H9 (cell line): ENCODE measurements around the gene GPR146. TPM values are rescaled to one million over a fixed set of nuclear protein-coding genes. Genes with fewer than 3 reads are reported as not detected.
"Not testable (repeated sequence)": the region's sequence is repeated elsewhere in the genome, so short reads cannot be mapped to it uniquely, and the experiment has no call there.

Experiments used
- DNase-seq: peaks from one replicate; pipeline ENCODE4 v3.0.0-alpha.2; 2017
- H2AFZ ChIP-seq: one replicate; pipeline ENCODE4 v1.6.1; 2013; ENCODE audit warnings: mild to moderate bottlenecking, low read length, control low read depth, moderate library complexity
- H2AK5ac ChIP-seq: 2 replicates; pipeline ENCODE4 v1.6.1; 2013; ENCODE audit warnings: low read length, control low read depth, mixed read lengths; ENCODE audit not compliant: insufficient read length
- H2BK120ac ChIP-seq: one replicate; pipeline ENCODE4 v1.6.1; 2013; ENCODE audit warnings: low read depth, mild to moderate bottlenecking, low read length, control low read depth, inconsistent platforms; ENCODE audit not compliant: poor library complexity, severe bottlenecking
- H2BK12ac ChIP-seq: 2 replicates; pipeline ENCODE4 v1.6.1; 2013; ENCODE audit warnings: low read length, control low read depth, mixed read lengths, low read depth; ENCODE audit not compliant: insufficient read length
- H2BK15ac ChIP-seq: 2 replicates; pipeline ENCODE4 v1.6.1; 2013; ENCODE audit warnings: low read depth, low read length, control low read depth
- H2BK20ac ChIP-seq: one replicate; pipeline ENCODE4 v1.6.1; 2013; ENCODE audit warnings: low read depth, mild to moderate bottlenecking, low read length, control low read depth, inconsistent platforms; ENCODE audit not compliant: poor library complexity, severe bottlenecking
- H2BK5ac ChIP-seq: 2 replicates; pipeline ENCODE4 v1.6.1; 2013; ENCODE audit warnings: low read length, control low read depth, mixed read lengths; ENCODE audit not compliant: insufficient read length
- H3K14ac ChIP-seq: 2 replicates; pipeline ENCODE4 v1.6.1; 2013; ENCODE audit warnings: low read length, control low read depth; ENCODE audit not compliant: insufficient read depth
- H3K18ac ChIP-seq: 2 replicates; pipeline ENCODE4 v1.6.1; 2013; ENCODE audit warnings: low read depth, mild to moderate bottlenecking, mixed read lengths, low read length, control low read depth; ENCODE audit not compliant: insufficient read length
- H3K23ac ChIP-seq: 2 replicates; pipeline ENCODE4 v1.6.1; 2013; ENCODE audit warnings: low read length, control low read depth, mixed read lengths, low read depth; ENCODE audit not compliant: insufficient read length
- H3K23me2 ChIP-seq: 2 replicates; pipeline ENCODE4 v1.6.1; 2013; ENCODE audit warnings: low read depth, mild to moderate bottlenecking, mixed read lengths, low read length, control low read depth; ENCODE audit not compliant: insufficient read length, poor library complexity, severe bottlenecking
- H3K27ac ChIP-seq: 2 replicates; pipeline ENCODE4 v1.5.1; 2013; ENCODE audit warnings: low read length, control low read depth, mixed read lengths, low read depth; ENCODE audit not compliant: insufficient read length
- H3K27me3 ChIP-seq: 2 replicates; pipeline ENCODE4 v1.6.1; 2013; ENCODE audit warnings: low read length, control low read depth, inconsistent platforms; ENCODE audit not compliant: insufficient read depth
- H3K4ac ChIP-seq: 2 replicates; pipeline ENCODE4 v1.6.1; 2013; ENCODE audit warnings: low read depth, mild to moderate bottlenecking, control low read depth, inconsistent platforms, low read length, moderate library complexity
- H3K4me1 ChIP-seq: 2 replicates; pipeline ENCODE4 v1.6.1; 2013; ENCODE audit warnings: low read length, control low read depth, inconsistent platforms; ENCODE audit not compliant: insufficient read depth
- H3K4me2 ChIP-seq: 2 replicates; pipeline ENCODE4 v1.6.1; 2013; ENCODE audit warnings: low read length, control low read depth, mixed read lengths; ENCODE audit not compliant: insufficient read length, insufficient read depth
- H3K56ac ChIP-seq: 2 replicates; pipeline ENCODE4 v1.6.1; 2013; ENCODE audit warnings: low read depth, mild to moderate bottlenecking, mixed read lengths, low read length, control low read depth; ENCODE audit not compliant: insufficient read length
- H3K79me1 ChIP-seq: 2 replicates; pipeline ENCODE4 v1.6.1; 2013; ENCODE audit warnings: low read depth, mild to moderate bottlenecking, moderate library complexity, low read length, control low read depth, inconsistent platforms; ENCODE audit not compliant: insufficient read depth, poor library complexity, severe bottlenecking
- H3K79me2 ChIP-seq: 2 replicates; pipeline ENCODE4 v1.6.1; 2013; ENCODE audit warnings: low read length, control low read depth, inconsistent platforms; ENCODE audit not compliant: insufficient read depth
- H3K9ac ChIP-seq: 2 replicates; pipeline ENCODE4 v1.6.1; 2013; ENCODE audit warnings: low read length, control low read depth, mixed read lengths; ENCODE audit not compliant: insufficient read length; ENCODE audit errors: extremely low read depth
- H3K9me3 ChIP-seq: one replicate; pipeline ENCODE4 v1.6.1; 2013; ENCODE audit warnings: low read depth, low read length, inconsistent platforms; ENCODE audit not compliant: control insufficient read depth
- H3T11ph ChIP-seq: one replicate; pipeline ENCODE4 v1.6.1; 2013; ENCODE audit warnings: mild to moderate bottlenecking, low read length, control low read depth, inconsistent platforms
- H4K20me1 ChIP-seq: one replicate; pipeline ENCODE4 v1.6.1; 2013; ENCODE audit not compliant: control insufficient read depth, insufficient read length, insufficient read depth
- H4K5ac ChIP-seq: 2 replicates; pipeline ENCODE4 v1.6.1; 2013; ENCODE audit warnings: low read depth, mild to moderate bottlenecking, mixed read lengths, low read length, control low read depth; ENCODE audit not compliant: insufficient read length
- H4K8ac ChIP-seq: replicated peaks from 2 replicates; pipeline ENCODE4 v1.6.1; 2013; ENCODE audit warnings: low read length, control low read depth, mixed read lengths, low read depth; ENCODE audit not compliant: insufficient read length
- H4K91ac ChIP-seq: 2 replicates; pipeline ENCODE4 v1.6.1; 2013; ENCODE audit warnings: low read depth, mild to moderate bottlenecking, moderate library complexity, mixed read lengths, low read length, control low read depth; ENCODE audit not compliant: insufficient read length
- H3K27ac Mint-ChIP-seq, 3 experiments: 2 replicates in 2 of 3; 3 replicates in 1 of 3; pipeline ENCODE4 v1.8.0; 2020 to 2021; ENCODE audit warnings: mixed read lengths in 3 of 3, mild to moderate bottlenecking in 1 of 3, moderate library complexity in 1 of 3
- H3K27me3 Mint-ChIP-seq: 2 replicates; pipeline ENCODE4 v1.8.0; 2021; ENCODE audit warnings: low read depth, mild to moderate bottlenecking, moderate library complexity, mixed read lengths
- H3K36me3 Mint-ChIP-seq, 3 experiments: 2 replicates in 2 of 3; 3 replicates in 1 of 3; pipeline ENCODE4 v1.8.0; 2020 to 2021; ENCODE audit warnings: low read depth in 3 of 3, mixed read lengths in 3 of 3; ENCODE audit not compliant: insufficient read depth in 1 of 3
- H3K4me1 Mint-ChIP-seq, 2 experiments: 2 replicates each; pipeline ENCODE4 v1.8.0; 2020; ENCODE audit warnings: mixed read lengths in 2 of 2
- H3K4me3 Mint-ChIP-seq, 2 experiments: 2 replicates in 1 of 2; 3 replicates in 1 of 2; pipeline ENCODE4 v1.8.0; 2020 to 2021; ENCODE audit warnings: mild to moderate bottlenecking in 2 of 2, mixed read lengths in 2 of 2, moderate library complexity in 1 of 2
- H3K9me3 Mint-ChIP-seq, 2 experiments: 2 replicates in 1 of 2; 3 replicates in 1 of 2; pipeline ENCODE4 v1.8.0; 2020; ENCODE audit warnings: mild to moderate bottlenecking in 2 of 2, mixed read lengths in 2 of 2, moderate library complexity in 1 of 2
- CTCF ChIP-seq: fragments of 200-600 bp; sonication (generic); conservative IDR thresholded peaks from 3 replicates; pipeline ENCODE4 v1.8.0; 2021; ENCODE audit warnings: antibody characterized with exemption, mild to moderate bottlenecking
- WGBS: extraction: QIAGEN DNeasy Blood & Tissue Kit; methylation state at CpG from one replicate; pipeline ENCODE4 v1.1.7; 2013; ENCODE audit warnings: missing lambda C conversion rate, low lambda C conversion rate, mixed read lengths; ENCODE audit not compliant: insufficient read length; ENCODE audit errors: extremely low coverage; 5-methylcytosine and 5-hydroxymethylcytosine counted together
- total RNA-seq: library from RNA; stranded (reverse); gene quantifications from 2 replicates; pipeline ENCODE4 v1.2.1, GENCODE V29; 2021

Gene GPR146
- total RNA-seq, 1 experiment from 2014 or later = 1.4 TPM

- no peak overlapping the region for H2BK20ac ChIP-seq
- H4K8ac ChIP-seq = no peak overlapping the region
- H3K27me3 ChIP-seq = no peaks in the 10 kb centered on the region
- H3K4ac ChIP-seq = no peak overlapping the region
- no peak overlapping the region for H2AFZ ChIP-seq
- H3K27me3 Mint-ChIP-seq = no peaks in the 10 kb centered on the region
- no peak overlapping the region for H4K5ac ChIP-seq
- H3K23me2 ChIP-seq = no peaks in the 10 kb centered on the region
- peaks cover 10 to 16% (median 13%) of the 10 kb centered on the region in 3 experiments; a peak in 5 of 7 replicates for H3K36me3 Mint-ChIP-seq
- H3K79me1 ChIP-seq = no peaks in the 10 kb centered on the region
- no peak for DNase-seq
- H3K9me3 Mint-ChIP-seq = peaks cover 11 to 15% of the 10 kb centered on the region in 2 experiments; a peak in 4 of 5 replicates
- no peak overlapping the region for H3K4me2 ChIP-seq
- H3K14ac ChIP-seq = no peak overlapping the region
- no peak overlapping the region for H4K91ac ChIP-seq
- peaks cover 7 to 13% of the 10 kb centered on the region in 2 experiments for H3K4me1 Mint-ChIP-seq
- no peak overlapping the region for H3K18ac ChIP-seq
- TF ChIP-seq CTCF = no peak
- H3K27ac Mint-ChIP-seq = peak overlapping the region in 1 of 3 experiments; percentile 40; a peak in 1 of 7 replicates
- H3K9me3 ChIP-seq = no peaks in the 10 kb centered on the region
- H4K20me1 ChIP-seq = no peaks in the 10 kb centered on the region
- no peak overlapping the region for H2BK15ac ChIP-seq
- no peak overlapping the region for H2BK120ac ChIP-seq
- H3K23ac ChIP-seq = no peak overlapping the region
- no peak overlapping the region for H3T11ph ChIP-seq
- H3K56ac ChIP-seq = no peak overlapping the region
- no peaks in the 10 kb centered on the region for H3K4me1 ChIP-seq
- no peak overlapping the region for H3K9ac ChIP-seq
- H3K79me2 ChIP-seq = no peaks in the 10 kb centered on the region
- no peak overlapping the region for H2BK12ac ChIP-seq
- no CpG with 5 or more reads among the region's 20 CpGs for WGBS
- H3K4me3 Mint-ChIP-seq = no peak overlapping the region
- no peak overlapping the region for H2BK5ac ChIP-seq
- H2AK5ac ChIP-seq = no peak overlapping the region
- H3K27ac ChIP-seq = no peak overlapping the region
These were observed 10.7 kb upstream of the GPR146 start for GRCh38 chr7:1033546-1034145.

- not testable (repeated sequence) for H3K9ac ChIP-seq, H3K27ac ChIP-seq, H4K8ac ChIP-seq, H3K79me1 ChIP-seq, H3K4me2 ChIP-seq, H3K27me3 Mint-ChIP-seq, H3K9me3 ChIP-seq, H3K4me1 Mint-ChIP-seq, H3T11ph ChIP-seq, H4K20me1 ChIP-seq, H2BK5ac ChIP-seq, H4K91ac ChIP-seq, H2AK5ac ChIP-seq, H3K4me1 ChIP-seq, H2AFZ ChIP-seq, H2BK20ac ChIP-seq, H3K14ac ChIP-seq, H3K23me2 ChIP-seq, H3K4me3 Mint-ChIP-seq, H2BK15ac ChIP-seq, H3K23ac ChIP-seq, H3K79me2 ChIP-seq, H4K5ac ChIP-seq, H3K4ac ChIP-seq, H3K56ac ChIP-seq, H2BK120ac ChIP-seq, H3K27me3 ChIP-seq, DNase-seq, H3K18ac ChIP-seq, H3K27ac Mint-ChIP-seq, H2BK12ac ChIP-seq
- WGBS = no CpG with 5 or more reads among the region's 1 CpG
- H3K9me3 Mint-ChIP-seq = peaks cover 11 to 15% of the 10 kb centered on the region in 2 experiments; a peak in 4 of 5 replicates
- peaks cover 10 to 16% (median 13%) of the 10 kb centered on the region in 3 experiments; a peak in 5 of 7 replicates for H3K36me3 Mint-ChIP-seq
These were observed 9.6 kb upstream of the GPR146 start for GRCh38 chr7:1034769-1035168.
